Measurements from ENCODE around the gene HOXA3. TPM values are rescaled to one million over a fixed set of nuclear protein-coding genes. Genes with fewer than 3 reads are reported as not detected.

Gene HOXA3
- total and polyA plus RNA-seq, 2 of the 13 experiments (the other 11 are each of a cell fraction or from before 2014, with no cell fraction given), result 2.9 to 4.6 TPM

DNA sequence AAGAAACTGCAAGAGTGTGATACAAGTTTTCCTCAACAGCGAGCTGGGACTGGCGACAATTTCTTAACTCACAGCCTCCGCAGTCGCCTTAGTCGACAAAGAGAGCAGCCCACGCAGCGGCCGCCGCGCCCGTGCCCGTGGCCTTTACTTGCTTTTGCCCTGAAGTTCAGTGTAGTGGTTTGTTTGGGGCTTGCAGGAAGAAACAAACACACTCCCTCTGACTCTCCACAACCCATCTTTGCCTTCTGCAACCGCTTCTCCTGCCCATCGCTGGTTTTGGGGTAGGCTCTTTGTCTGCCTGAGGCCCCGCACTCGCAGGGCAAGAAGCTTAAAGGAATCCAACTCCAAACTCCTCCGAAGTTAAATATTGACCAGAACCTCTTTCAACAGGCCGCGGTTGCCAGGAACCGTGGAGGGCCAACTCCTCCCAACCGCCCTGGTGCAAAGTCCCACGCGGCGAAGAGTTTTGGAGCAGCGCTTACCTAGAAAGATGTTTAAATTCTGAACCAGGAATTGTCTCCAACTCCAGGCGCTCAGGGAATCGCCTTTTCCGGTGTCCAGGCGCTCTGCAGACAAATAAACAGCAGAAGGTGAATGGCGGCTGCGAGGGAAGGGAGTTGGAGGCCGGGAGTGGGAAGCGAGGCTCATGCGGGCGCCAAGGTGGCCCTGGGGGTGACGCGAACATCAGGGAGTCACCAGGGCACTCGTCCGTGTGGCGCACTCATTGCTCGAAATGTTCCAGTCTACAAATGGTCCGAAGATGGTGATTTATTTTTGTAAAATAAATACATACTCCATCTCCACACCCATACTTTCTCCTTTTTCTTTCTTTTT lies 30.1 kb downstream of the HOXA3 start (continued):
- TF ChIP-seq CHD2 (IDR thresholded peaks at IDR 0.05; ENCODE audit: low read depth, low read length) (no peak), ZNF616 (CRISPR knock-in tag; IDR thresholded peaks at IDR 0.05; ENCODE audit: low read depth) (no peak), THAP11 (CRISPR knock-in tag; IDR thresholded peaks at IDR 0.05) (peak; percentile 44; the same call in 1 of the 2 replicates), HMG20B (CRISPR knock-in tag; conservative IDR thresholded peaks at IDR 0.05) (0 out of 2 replicates have a peak, but pooled peaks have one; percentile 43), ZSCAN30 (CRISPR knock-in tag; IDR thresholded peaks at IDR 0.05) (no peak), ZNF225 (CRISPR knock-in tag; IDR thresholded peaks at IDR 0.05) (no peak), SMARCC2 (IDR thresholded peaks at IDR 0.05) (no peak), NAIF1 (CRISPR knock-in tag; IDR thresholded peaks at IDR 0.05; ENCODE audit: borderline replicate concordance) (0 out of 2 replicates have a peak, but pooled peaks have one; percentile 36), CEBPG (CRISPR knock-in tag; IDR thresholded peaks at IDR 0.05) (peak; percentile 13; the same call in 1 of the 2 replicates), PAX8 (CRISPR knock-in tag; IDR thresholded peaks at IDR 0.05; ENCODE audit: borderline replicate concordance) (0 out of 2 replicates have a peak, but pooled peaks have one; percentile 20), MIER2 (CRISPR knock-in tag; IDR thresholded peaks at IDR 0.05) (0 out of 2 replicates have a peak, but pooled peaks have one; percentile 37), DPF2 (CRISPR knock-in tag; IDR thresholded peaks at IDR 0.05; ENCODE audit: borderline replicate concordance, low read depth) (no peak; the same call in 1 of the 2 replicates), ZNF564 (CRISPR knock-in tag; IDR thresholded peaks at IDR 0.05) (peak; percentile 58; the same call in 1 of the 2 replicates), YEATS2 (CRISPR knock-in tag; IDR thresholded peaks at IDR 0.05; ENCODE audit: borderline replicate concordance) (peak; percentile 23; the same call in 1 of the 2 replicates)
- TF ChIP-seq, protein P1, sequence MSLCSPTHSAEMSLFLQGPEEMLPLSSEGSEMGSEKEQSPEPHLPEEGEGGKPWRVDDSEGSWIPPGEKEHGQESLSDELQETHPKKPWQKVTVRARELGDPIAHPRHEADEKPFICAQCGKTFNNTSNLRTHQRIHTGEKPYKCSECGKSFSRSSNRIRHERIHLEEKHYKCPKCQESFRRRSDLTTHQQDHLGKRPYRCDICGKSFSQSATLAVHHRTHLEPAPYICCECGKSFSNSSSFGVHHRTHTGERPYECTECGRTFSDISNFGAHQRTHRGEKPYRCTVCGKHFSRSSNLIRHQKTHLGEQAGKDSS (CRISPR knock-in tag; IDR thresholded peaks at IDR 0.05; ENCODE audit: borderline replicate concordance, low read depth), result peak; percentile 18; the same call in 1 of the 2 replicates
- TF ChIP-seq, protein P2, sequence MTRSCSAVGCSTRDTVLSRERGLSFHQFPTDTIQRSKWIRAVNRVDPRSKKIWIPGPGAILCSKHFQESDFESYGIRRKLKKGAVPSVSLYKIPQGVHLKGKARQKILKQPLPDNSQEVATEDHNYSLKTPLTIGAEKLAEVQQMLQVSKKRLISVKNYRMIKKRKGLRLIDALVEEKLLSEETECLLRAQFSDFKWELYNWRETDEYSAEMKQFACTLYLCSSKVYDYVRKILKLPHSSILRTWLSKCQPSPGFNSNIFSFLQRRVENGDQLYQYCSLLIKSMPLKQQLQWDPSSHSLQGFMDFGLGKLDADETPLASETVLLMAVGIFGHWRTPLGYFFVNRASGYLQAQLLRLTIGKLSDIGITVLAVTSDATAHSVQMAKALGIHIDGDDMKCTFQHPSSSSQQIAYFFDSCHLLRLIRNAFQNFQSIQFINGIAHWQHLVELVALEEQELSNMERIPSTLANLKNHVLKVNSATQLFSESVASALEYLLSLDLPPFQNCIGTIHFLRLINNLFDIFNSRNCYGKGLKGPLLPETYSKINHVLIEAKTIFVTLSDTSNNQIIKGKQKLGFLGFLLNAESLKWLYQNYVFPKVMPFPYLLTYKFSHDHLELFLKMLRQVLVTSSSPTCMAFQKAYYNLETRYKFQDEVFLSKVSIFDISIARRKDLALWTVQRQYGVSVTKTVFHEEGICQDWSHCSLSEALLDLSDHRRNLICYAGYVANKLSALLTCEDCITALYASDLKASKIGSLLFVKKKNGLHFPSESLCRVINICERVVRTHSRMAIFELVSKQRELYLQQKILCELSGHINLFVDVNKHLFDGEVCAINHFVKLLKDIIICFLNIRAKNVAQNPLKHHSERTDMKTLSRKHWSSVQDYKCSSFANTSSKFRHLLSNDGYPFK (CRISPR knock-in tag; IDR thresholded peaks at IDR 0.05; ENCODE audit: borderline replicate concordance), result peak; percentile 54; the same call in 1 of the 2 replicates
- TF ChIP-seq, protein P3, sequence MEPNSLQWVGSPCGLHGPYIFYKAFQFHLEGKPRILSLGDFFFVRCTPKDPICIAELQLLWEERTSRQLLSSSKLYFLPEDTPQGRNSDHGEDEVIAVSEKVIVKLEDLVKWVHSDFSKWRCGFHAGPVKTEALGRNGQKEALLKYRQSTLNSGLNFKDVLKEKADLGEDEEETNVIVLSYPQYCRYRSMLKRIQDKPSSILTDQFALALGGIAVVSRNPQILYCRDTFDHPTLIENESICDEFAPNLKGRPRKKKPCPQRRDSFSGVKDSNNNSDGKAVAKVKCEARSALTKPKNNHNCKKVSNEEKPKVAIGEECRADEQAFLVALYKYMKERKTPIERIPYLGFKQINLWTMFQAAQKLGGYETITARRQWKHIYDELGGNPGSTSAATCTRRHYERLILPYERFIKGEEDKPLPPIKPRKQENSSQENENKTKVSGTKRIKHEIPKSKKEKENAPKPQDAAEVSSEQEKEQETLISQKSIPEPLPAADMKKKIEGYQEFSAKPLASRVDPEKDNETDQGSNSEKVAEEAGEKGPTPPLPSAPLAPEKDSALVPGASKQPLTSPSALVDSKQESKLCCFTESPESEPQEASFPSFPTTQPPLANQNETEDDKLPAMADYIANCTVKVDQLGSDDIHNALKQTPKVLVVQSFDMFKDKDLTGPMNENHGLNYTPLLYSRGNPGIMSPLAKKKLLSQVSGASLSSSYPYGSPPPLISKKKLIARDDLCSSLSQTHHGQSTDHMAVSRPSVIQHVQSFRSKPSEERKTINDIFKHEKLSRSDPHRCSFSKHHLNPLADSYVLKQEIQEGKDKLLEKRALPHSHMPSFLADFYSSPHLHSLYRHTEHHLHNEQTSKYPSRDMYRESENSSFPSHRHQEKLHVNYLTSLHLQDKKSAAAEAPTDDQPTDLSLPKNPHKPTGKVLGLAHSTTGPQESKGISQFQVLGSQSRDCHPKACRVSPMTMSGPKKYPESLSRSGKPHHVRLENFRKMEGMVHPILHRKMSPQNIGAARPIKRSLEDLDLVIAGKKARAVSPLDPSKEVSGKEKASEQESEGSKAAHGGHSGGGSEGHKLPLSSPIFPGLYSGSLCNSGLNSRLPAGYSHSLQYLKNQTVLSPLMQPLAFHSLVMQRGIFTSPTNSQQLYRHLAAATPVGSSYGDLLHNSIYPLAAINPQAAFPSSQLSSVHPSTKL (CRISPR knock-in tag; IDR thresholded peaks at IDR 0.05), result peak; percentile 81
- TF ChIP-seq, protein P4, sequence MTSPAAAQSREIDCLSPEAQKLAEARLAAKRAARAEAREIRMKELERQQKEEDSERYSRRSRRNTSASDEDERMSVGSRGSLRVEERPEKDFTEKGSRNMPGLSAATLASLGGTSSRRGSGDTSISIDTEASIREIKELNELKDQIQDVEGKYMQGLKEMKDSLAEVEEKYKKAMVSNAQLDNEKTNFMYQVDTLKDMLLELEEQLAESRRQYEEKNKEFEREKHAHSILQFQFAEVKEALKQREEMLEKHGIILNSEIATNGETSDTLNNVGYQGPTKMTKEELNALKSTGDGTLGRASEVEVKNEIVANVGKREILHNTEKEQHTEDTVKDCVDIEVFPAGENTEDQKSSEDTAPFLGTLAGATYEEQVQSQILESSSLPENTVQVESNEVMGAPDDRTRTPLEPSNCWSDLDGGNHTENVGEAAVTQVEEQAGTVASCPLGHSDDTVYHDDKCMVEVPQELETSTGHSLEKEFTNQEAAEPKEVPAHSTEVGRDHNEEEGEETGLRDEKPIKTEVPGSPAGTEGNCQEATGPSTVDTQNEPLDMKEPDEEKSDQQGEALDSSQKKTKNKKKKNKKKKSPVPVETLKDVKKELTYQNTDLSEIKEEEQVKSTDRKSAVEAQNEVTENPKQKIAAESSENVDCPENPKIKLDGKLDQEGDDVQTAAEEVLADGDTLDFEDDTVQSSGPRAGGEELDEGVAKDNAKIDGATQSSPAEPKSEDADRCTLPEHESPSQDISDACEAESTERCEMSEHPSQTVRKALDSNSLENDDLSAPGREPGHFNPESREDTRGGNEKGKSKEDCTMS (CRISPR knock-in tag; conservative IDR thresholded peaks at IDR 0.05), result no peak

Data from HepG2 (cell line).